PFSK-1 (cell line): ENCODE measurements around the gene SULT2B1.
A peak's percentile ranks its signal among the peaks of the same experiment; 100 is the strongest.

ENCODE experiments used
- FOXP2 ChIP-seq: optimal IDR thresholded peaks from 2 replicates; pipeline ENCODE3; 2011; ENCODE audit warnings: borderline replicate concordance, control low read depth, inconsistent platforms; ENCODE audit not compliant: insufficient read depth; ENCODE audit errors: extremely low read length, extremely low read depth
- POLR2AphosphoS5 ChIP-seq: IDR thresholded peaks from 2 replicates; pipeline ENCODE4 v1.6.1; 2012; ENCODE audit warnings: low read depth, mild to moderate bottlenecking, control low read depth, low read length, moderate library complexity
- REST ChIP-seq, 2 experiments: IDR thresholded peaks; 2 replicates each; pipeline versions ENCODE4 v1.6.1 to v1.8.0; 2011 to 2012; ENCODE audit warnings: low read depth in 2 of 2, low read length in 2 of 2, control low read depth in 1 of 2, inconsistent platforms in 1 of 2, mild to moderate bottlenecking in 1 of 2, moderate library complexity in 1 of 2; ENCODE audit not compliant: insufficient read depth in 1 of 2
- SIN3A ChIP-seq: IDR thresholded peaks from 2 replicates; pipeline ENCODE4 v1.6.1; 2012; ENCODE audit warnings: mild to moderate bottlenecking, low read length, moderate library complexity, borderline replicate concordance; ENCODE audit not compliant: insufficient read depth
- TAF1 ChIP-seq: IDR thresholded peaks from 2 replicates; pipeline ENCODE4 v1.6.1; 2012; ENCODE audit warnings: low read length, control low read depth, borderline replicate concordance; ENCODE audit not compliant: insufficient read depth

Gene SULT2B1

GRCh38 chr19:48613024-48613851, 61.3 kb downstream of the SULT2B1 start:
- no peak for TF ChIP-seq REST (IDR thresholded peaks at IDR 0.05; ENCODE audit: insufficient read depth in 1 of 2, low read depth in 2 of 2, low read length in 2 of 2)
- TF ChIP-seq POLR2AphosphoS5 = no peak; the same call in 1 of the 2 replicates
- TF ChIP-seq FOXP2 = no peak
- TF ChIP-seq TAF1 = no peak
- no peak for TF ChIP-seq SIN3A

- TF ChIP-seq FOXP2 (no peak), POLR2AphosphoS5 (peak; percentile 31; the same call in 1 of the 2 replicates)
Observed at GRCh38 chr19:48613852-48614435, 62.0 kb downstream of the SULT2B1 start.

DNA sequence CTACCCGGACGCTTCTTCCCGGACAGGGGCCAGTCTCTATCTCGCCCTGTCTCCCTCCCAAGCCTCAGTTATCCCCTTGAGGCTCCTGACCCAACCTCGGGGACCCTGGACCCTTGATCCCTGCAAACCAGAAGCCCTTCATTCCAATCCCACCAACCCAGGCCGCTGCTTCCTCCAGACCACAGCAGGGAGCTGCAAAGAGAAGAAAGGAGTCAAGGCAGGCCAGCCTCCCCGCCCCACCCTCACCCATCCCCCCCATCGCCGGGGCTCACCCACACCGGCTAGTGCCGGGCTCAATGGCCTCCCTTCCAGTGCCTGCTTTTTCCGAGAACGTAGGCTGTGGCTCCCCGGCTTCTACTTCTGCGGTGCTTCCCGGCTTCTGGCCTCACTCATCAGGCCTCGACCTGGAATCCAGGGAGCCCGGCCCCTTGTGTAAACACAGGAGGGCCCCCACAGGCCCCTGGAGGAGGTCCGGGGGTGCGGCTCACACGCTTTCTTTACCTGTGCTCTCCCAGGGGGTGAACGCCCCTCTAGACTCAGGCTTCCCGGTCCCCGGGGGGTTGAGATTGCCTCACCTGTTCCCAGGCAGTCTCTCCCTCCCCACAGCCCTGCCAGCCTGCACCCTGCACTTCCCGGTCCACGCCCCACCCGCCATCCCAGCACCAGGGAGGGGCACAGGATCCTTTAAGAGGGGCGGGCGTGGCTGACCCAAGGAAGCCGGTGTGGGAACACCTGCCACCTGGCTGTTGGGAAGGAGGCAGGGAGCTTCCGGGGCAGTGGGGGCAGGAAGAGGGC, 62.7 kb downstream of the SULT2B1 start, which contains the start of gene FAM83E:
Gene FAM83E (minus strand): TSS at position 641 of the 795 bp plus-strand sequence. CDS start 1,704 bp downstream, outside the sequence.
- TF ChIP-seq SIN3A (no peak), POLR2AphosphoS5 (peak; percentile 31; the same call in 1 of the 2 replicates), FOXP2 (peak; percentile 11)

DNA sequence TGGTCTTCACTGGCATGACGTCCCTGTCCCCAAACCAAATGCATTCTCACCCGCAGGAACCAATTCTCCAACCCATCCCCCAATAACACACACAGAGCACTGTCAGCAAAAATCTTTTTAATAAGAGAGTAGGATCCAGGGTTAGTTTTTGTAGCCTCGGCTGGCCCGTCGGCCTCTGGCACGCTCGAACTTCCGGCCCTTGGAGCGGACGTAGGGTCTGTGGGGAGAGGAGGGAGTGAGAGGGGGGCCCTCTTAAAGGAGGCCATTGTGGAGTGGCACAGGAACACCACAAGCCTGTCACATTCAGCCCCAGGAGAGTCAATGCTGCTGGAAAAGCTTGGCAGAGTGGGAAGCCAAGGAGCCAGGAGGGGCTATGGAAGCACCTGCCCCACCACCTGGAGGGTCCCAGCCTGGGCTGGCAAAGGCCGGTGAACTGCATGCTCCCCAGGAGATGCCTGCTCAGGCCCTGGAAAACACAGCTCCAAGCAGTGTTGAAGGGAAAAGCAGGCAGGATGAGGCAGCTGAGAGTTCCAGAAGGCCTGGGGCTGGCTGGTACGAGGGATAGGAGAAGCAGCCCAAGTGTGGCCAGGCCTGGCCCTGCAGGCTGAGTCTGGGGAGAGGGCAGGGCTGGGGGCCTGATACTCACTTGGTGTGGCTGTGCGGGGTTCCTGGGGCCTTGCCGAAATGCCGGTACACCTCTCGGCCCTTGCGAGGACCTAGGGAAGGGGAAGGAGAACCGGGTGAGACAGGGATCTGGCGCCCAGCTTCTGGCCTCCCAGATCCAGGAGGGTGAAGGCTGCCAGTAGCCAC, 63.5 kb downstream of the SULT2B1 start:
- TF ChIP-seq SIN3A = no peak
- TF ChIP-seq FOXP2 = no peak
- no peak for TF ChIP-seq TAF1
- no peak for TF ChIP-seq REST (IDR thresholded peaks at IDR 0.05; ENCODE audit: insufficient read depth in 1 of 2, low read depth in 2 of 2, low read length in 2 of 2)
- TF ChIP-seq POLR2AphosphoS5 = no peak

GRCh38 chr19:48616041-48616436, 64.1 kb downstream of the SULT2B1 start:
- TF ChIP-seq FOXP2 (no peak), REST (IDR thresholded peaks at IDR 0.05; ENCODE audit: insufficient read depth in 1 of 2, low read depth in 2 of 2, low read length in 2 of 2) (no peak), POLR2AphosphoS5 (peak; percentile 62; the same call in 1 of the 2 replicates)
